LNCAP (cell line): ENCODE results near the gene CCDC30.

Experiments used
- TF ChIP-seq, protein P1 (sequence below): fragments of 450-650 bp; IDR thresholded peaks from 2 replicates; pipeline ENCODE4 v1.5.1; 2017; ENCODE audit warnings: mild to moderate bottlenecking

Gene CCDC30

GRCh38 chr1:42691157-42691498 is 228.0 kb downstream of the CCDC30 start:
- TF ChIP-seq, protein P1, sequence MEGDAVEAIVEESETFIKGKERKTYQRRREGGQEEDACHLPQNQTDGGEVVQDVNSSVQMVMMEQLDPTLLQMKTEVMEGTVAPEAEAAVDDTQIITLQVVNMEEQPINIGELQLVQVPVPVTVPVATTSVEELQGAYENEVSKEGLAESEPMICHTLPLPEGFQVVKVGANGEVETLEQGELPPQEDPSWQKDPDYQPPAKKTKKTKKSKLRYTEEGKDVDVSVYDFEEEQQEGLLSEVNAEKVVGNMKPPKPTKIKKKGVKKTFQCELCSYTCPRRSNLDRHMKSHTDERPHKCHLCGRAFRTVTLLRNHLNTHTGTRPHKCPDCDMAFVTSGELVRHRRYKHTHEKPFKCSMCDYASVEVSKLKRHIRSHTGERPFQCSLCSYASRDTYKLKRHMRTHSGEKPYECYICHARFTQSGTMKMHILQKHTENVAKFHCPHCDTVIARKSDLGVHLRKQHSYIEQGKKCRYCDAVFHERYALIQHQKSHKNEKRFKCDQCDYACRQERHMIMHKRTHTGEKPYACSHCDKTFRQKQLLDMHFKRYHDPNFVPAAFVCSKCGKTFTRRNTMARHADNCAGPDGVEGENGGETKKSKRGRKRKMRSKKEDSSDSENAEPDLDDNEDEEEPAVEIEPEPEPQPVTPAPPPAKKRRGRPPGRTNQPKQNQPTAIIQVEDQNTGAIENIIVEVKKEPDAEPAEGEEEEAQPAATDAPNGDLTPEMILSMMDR: 0 out of 2 replicates have a peak, but pooled peaks have one; percentile 1

DNA sequence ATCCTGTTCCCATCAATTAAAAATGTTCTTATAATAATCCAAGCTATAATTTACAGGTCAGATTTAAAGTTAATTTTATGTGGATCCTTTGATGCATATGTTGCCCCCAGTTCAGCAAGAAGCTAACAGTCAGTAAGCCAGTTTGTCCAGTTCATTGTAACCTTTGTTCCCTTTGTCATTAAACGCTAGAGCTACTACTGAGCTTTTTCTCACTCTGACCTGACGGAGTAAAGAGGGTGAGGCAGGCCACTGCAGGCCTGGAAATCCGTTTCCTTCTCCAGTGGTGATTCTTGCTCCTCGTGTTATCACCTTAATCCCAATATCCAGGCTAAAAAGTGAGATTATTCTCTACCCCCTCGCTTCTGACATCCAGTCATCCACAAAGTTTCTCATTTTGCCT is 229.4 kb downstream of the CCDC30 start:
- TF ChIP-seq, protein P1: no peak

- TF ChIP-seq, protein P1: no peak
Observed at GRCh38 chr1:42692911-42693310, 229.8 kb downstream of the CCDC30 start.

GRCh38 chr1:42698081-42698813 is 235.2 kb downstream of the CCDC30 start:
- TF ChIP-seq, protein P1: no peak

DNA sequence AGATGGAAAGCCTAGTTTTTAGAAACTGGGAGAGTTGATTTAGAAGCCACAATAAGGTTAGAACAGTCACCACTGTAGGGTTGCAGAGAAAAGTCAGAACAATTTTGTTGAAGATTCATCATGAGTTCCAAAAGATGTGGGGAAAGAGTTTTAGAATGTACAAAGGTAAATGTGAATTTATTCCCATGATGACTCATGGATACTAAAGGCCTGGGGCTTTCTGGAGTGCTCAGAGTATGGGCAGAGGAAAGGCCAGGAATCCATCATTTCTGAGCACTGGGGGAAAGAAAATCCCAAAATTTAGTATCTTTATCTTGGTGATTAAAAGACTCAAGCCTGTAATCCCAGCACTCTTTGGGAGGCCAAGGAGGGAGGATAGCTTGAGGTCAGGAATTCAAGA is 236.9 kb downstream of the CCDC30 start:
- TF ChIP-seq, protein P1: no peak

- TF ChIP-seq, protein P1: no peak
Observed at GRCh38 chr1:42703888-42704464, 240.9 kb downstream of the CCDC30 start.
